ENCODE data around the gene KIRREL3.
"Not testable (repeated sequence)": the region's sequence is repeated elsewhere in the genome, so short reads cannot be mapped to it uniquely, and the experiment has no call there.

KIRREL3 gene

GRCh38 chr11:126398721-126399120, 601.8 kb downstream of the KIRREL3 start:
- DNase-seq (ENCODE audit: low spot score) = no peak

GRCh38 chr11:126398296-126398695, 602.3 kb downstream of the KIRREL3 start:
- DNase-seq (ENCODE audit: low spot score) = no peak

- no peak for DNase-seq (ENCODE audit: low spot score)
Measured at GRCh38 chr11:126396965-126397364, 603.6 kb downstream of the KIRREL3 start.

GRCh38 chr11:126396266-126396665, 604.3 kb downstream of the KIRREL3 start:
- DNase-seq (ENCODE audit: low spot score) = not testable (repeated sequence)

- DNase-seq (ENCODE audit: low spot score) = not testable (repeated sequence)
Measured at GRCh38 chr11:126395784-126396183, 604.8 kb downstream of the KIRREL3 start.

- not testable (repeated sequence) for DNase-seq (ENCODE audit: low spot score)
Measured at GRCh38 chr11:126394634-126395072, 605.9 kb downstream of the KIRREL3 start.

GRCh38 chr11:126394036-126394435, 606.5 kb downstream of the KIRREL3 start:
- no peak for DNase-seq (ENCODE audit: low spot score)

GRCh38 chr11:126393143-126393542, 607.4 kb downstream of the KIRREL3 start:
- DNase-seq (ENCODE audit: low spot score) = no peak

GRCh38 chr11:126392633-126393013, 607.9 kb downstream of the KIRREL3 start:
- no peak for DNase-seq (ENCODE audit: low spot score)

- no peak for DNase-seq (ENCODE audit: low spot score)
Measured at GRCh38 chr11:126391970-126392632, 608.5 kb downstream of the KIRREL3 start.

- DNase-seq (ENCODE audit: low spot score) = no peak
Measured at GRCh38 chr11:126391286-126391954, 609.1 kb downstream of the KIRREL3 start.

GRCh38 chr11:126390272-126390867, 610.2 kb downstream of the KIRREL3 start:
- no peak for DNase-seq (ENCODE audit: low spot score)

GRCh38 chr11:126387857-126388256, 612.7 kb downstream of the KIRREL3 start:
- no peak for DNase-seq (ENCODE audit: low spot score)

- not testable (repeated sequence) for DNase-seq (ENCODE audit: low spot score)
Measured at GRCh38 chr11:126386729-126387071, 613.9 kb downstream of the KIRREL3 start.

- DNase-seq (ENCODE audit: low spot score) = no peak
Measured at GRCh38 chr11:126385991-126386728, 614.4 kb downstream of the KIRREL3 start.

GRCh38 chr11:126384449-126385070, 616.0 kb downstream of the KIRREL3 start:
- DNase-seq (ENCODE audit: low spot score) = no peak

- DNase-seq (ENCODE audit: low spot score) = no peak
Measured at GRCh38 chr11:126383339-126384335, 616.9 kb downstream of the KIRREL3 start.

GRCh38 chr11:126382641-126383040, 617.9 kb downstream of the KIRREL3 start:
- DNase-seq (ENCODE audit: low spot score) = not testable (repeated sequence)

GRCh38 chr11:126381960-126382359, 618.6 kb downstream of the KIRREL3 start:
- not testable (repeated sequence) for DNase-seq (ENCODE audit: low spot score)

- no peak for DNase-seq (ENCODE audit: low spot score)
Measured at GRCh38 chr11:126380909-126381308, 619.7 kb downstream of the KIRREL3 start.

- no peak for DNase-seq (ENCODE audit: low spot score)
Measured at GRCh38 chr11:126378763-126379162, 621.8 kb downstream of the KIRREL3 start.
